Cerebellar nuclear complex (tissue), 1 donor: Measurements from ENCODE around the gene PARP4.
"Not testable (repeated sequence)": the region's sequence is repeated elsewhere in the genome, so short reads cannot be mapped to it uniquely, and the experiment has no call there.

Experiments
- DNase-seq, 2 experiments: peaks; one replicate each; lab custom pipeline; 2025; lab: John Stamatoyannopoulos, UW

PARP4 gene

GRCh38 chr13:24450530-24450929 lies 62.0 kb downstream of the PARP4 start:
- DNase-seq, result no peak

- DNase-seq, result not testable (repeated sequence)
Observed at GRCh38 chr13:24444851-24445250, 67.7 kb downstream of the PARP4 start.

- DNase-seq, result no peak
Observed at GRCh38 chr13:24443366-24443765, 69.2 kb downstream of the PARP4 start.

GRCh38 chr13:24426045-24426444 lies 86.5 kb downstream of the PARP4 start:
- not testable (repeated sequence) for DNase-seq

- not testable (repeated sequence) for DNase-seq
Observed at GRCh38 chr13:24419668-24420067, 92.9 kb downstream of the PARP4 start.

GRCh38 chr13:24407844-24408243 lies 104.7 kb downstream of the PARP4 start:
- no peak for DNase-seq

- no peak for DNase-seq
Observed at GRCh38 chr13:24406524-24406923, 106.1 kb downstream of the PARP4 start.

- DNase-seq, result no peak
Observed at GRCh38 chr13:24396821-24397220, 115.8 kb downstream of the PARP4 start.

- no peak for DNase-seq
Observed at GRCh38 chr13:24392972-24393371, 119.6 kb downstream of the PARP4 start.

GRCh38 chr13:24391771-24392683 lies 120.6 kb downstream of the PARP4 start:
- DNase-seq, result not testable (repeated sequence)

- DNase-seq, result not testable (repeated sequence)
Observed at GRCh38 chr13:24390795-24391194, 121.8 kb downstream of the PARP4 start.

GRCh38 chr13:24389506-24389905 lies 123.1 kb downstream of the PARP4 start:
- no peak for DNase-seq

GRCh38 chr13:24388743-24389142 lies 123.8 kb downstream of the PARP4 start:
- DNase-seq, result not testable (repeated sequence)

GRCh38 chr13:24386816-24387708 lies 125.5 kb downstream of the PARP4 start:
- DNase-seq, result no peak

GRCh38 chr13:24385902-24386301 lies 126.7 kb downstream of the PARP4 start:
- DNase-seq, result no peak

- not testable (repeated sequence) for DNase-seq
Observed at GRCh38 chr13:24384946-24385345, 127.6 kb downstream of the PARP4 start.

- DNase-seq, result not testable (repeated sequence)
Observed at GRCh38 chr13:24384091-24384490, 128.5 kb downstream of the PARP4 start.

GRCh38 chr13:24381541-24382265 lies 130.9 kb downstream of the PARP4 start:
- DNase-seq, result no peak

GRCh38 chr13:24380881-24381280 lies 131.7 kb downstream of the PARP4 start:
- not testable (repeated sequence) for DNase-seq

GRCh38 chr13:24380227-24380626 lies 132.4 kb downstream of the PARP4 start:
- DNase-seq, result not testable (repeated sequence)

- DNase-seq, result not testable (repeated sequence)
Observed at GRCh38 chr13:24371273-24371672, 141.3 kb downstream of the PARP4 start.
